SJCRH30 (cell line): ENCODE data around the gene TBC1D22A. TPM values are rescaled to one million over a fixed set of nuclear protein-coding genes. Genes with fewer than 3 reads are reported as not detected.

ENCODE experiments used
- DNase-seq, 2 experiments: peaks; one replicate each; pipeline ENCODE4 v3.0.0-alpha.2; 2015 to 2020
- H3K27ac ChIP-seq: fragments of 250-450 bp; sonication (Bioruptor Pico); 2 replicates; pipeline ENCODE4 v1.5.1; 2020; ENCODE audit warnings: mild to moderate bottlenecking, moderate library complexity
- H3K27me3 ChIP-seq: fragments of 250-450 bp; sonication (Bioruptor Pico); 2 replicates; pipeline ENCODE4 v1.5.1; 2020; ENCODE audit warnings: mild to moderate bottlenecking, moderate library complexity
- H3K36me3 ChIP-seq: fragments of 250-450 bp; sonication (Bioruptor Pico); 2 replicates; pipeline ENCODE4 v1.5.1; 2020; ENCODE audit warnings: mild to moderate bottlenecking, moderate library complexity
- H3K4me1 ChIP-seq: fragments of 250-450 bp; sonication (Bioruptor Pico); 2 replicates; pipeline ENCODE4 v1.5.1; 2020; ENCODE audit warnings: mild to moderate bottlenecking, moderate library complexity
- H3K4me3 ChIP-seq: fragments of 250-450 bp; sonication (Bioruptor Pico); 2 replicates; pipeline ENCODE4 v1.5.1; 2020; ENCODE audit warnings: mild to moderate bottlenecking, moderate library complexity
- H3K9me3 ChIP-seq: fragments of 250-450 bp; sonication (Bioruptor Pico); replicated peaks from 2 replicates; pipeline ENCODE4 v1.5.1; 2020; ENCODE audit warnings: mild to moderate bottlenecking, moderate library complexity
- total RNA-seq: library from RNA; depleted of rRNA; stranded (reverse); fragments of >200 nt; shearing (Covaris generic); gene quantifications from 2 replicates; pipeline ENCODE4 v1.2.3, GENCODE V29; 2014

Gene TBC1D22A
- total RNA-seq, 1 experiment from 2014 or later, result 8.9 TPM

- Histone ChIP-seq H3K4me3 (no peak overlapping the region), H3K4me1 (no peaks in the 10 kb centered on the region), H3K27ac (no peak overlapping the region), H3K36me3 (no peaks in the 10 kb centered on the region), H3K9me3 (no peaks in the 10 kb centered on the region), H3K27me3 (no peaks in the 10 kb centered on the region)
- DNase-seq, result no peak
Measured at GRCh38 chr22:47172771-47173534, 410.5 kb downstream of the TBC1D22A start.

- no peaks in the 10 kb centered on the region for H3K27me3 ChIP-seq
- H3K4me1 ChIP-seq, result no peaks in the 10 kb centered on the region
- no peaks in the 10 kb centered on the region for H3K9me3 ChIP-seq
- H3K27ac ChIP-seq, result no peak overlapping the region
- no peak overlapping the region for H3K4me3 ChIP-seq
- DNase-seq, result no peak
- H3K36me3 ChIP-seq, result no peaks in the 10 kb centered on the region
Measured at GRCh38 chr22:47173535-47174021, 411.1 kb downstream of the TBC1D22A start.

- no peak for DNase-seq
- Histone ChIP-seq H3K4me3 (no peak overlapping the region), H3K27me3 (no peaks in the 10 kb centered on the region), H3K4me1 (no peaks in the 10 kb centered on the region), H3K27ac (no peak overlapping the region), H3K9me3 (no peaks in the 10 kb centered on the region), H3K36me3 (no peaks in the 10 kb centered on the region)
Measured at GRCh38 chr22:47174096-47174495, 411.6 kb downstream of the TBC1D22A start.

- H3K36me3 ChIP-seq, result no peaks in the 10 kb centered on the region
- no peak overlapping the region for H3K4me3 ChIP-seq
- no peaks in the 10 kb centered on the region for H3K27me3 ChIP-seq
- H3K4me1 ChIP-seq, result no peaks in the 10 kb centered on the region
- DNase-seq, result no peak
- no peaks in the 10 kb centered on the region for H3K9me3 ChIP-seq
- no peak overlapping the region for H3K27ac ChIP-seq
Measured at GRCh38 chr22:47174671-47175112, 412.2 kb downstream of the TBC1D22A start.

- DNase-seq, result no peak
- no peaks in the 10 kb centered on the region for H3K36me3 ChIP-seq
- no peaks in the 10 kb centered on the region for H3K4me1 ChIP-seq
- no peak overlapping the region for H3K4me3 ChIP-seq
- no peaks in the 10 kb centered on the region for H3K9me3 ChIP-seq
- no peak overlapping the region for H3K27ac ChIP-seq
- H3K27me3 ChIP-seq, result no peaks in the 10 kb centered on the region
Measured at GRCh38 chr22:47175151-47176025, 412.9 kb downstream of the TBC1D22A start.

- Histone ChIP-seq H3K4me3 (no peak overlapping the region), H3K9me3 (no peaks in the 10 kb centered on the region), H3K27me3 (no peaks in the 10 kb centered on the region), H3K27ac (no peak overlapping the region), H3K4me1 (no peaks in the 10 kb centered on the region), H3K36me3 (no peaks in the 10 kb centered on the region)
- no peak for DNase-seq
Measured at GRCh38 chr22:47176026-47176389, 413.6 kb downstream of the TBC1D22A start.

GRCh38 chr22:47176573-47177333 is 414.3 kb downstream of the TBC1D22A start:
- Histone ChIP-seq H3K27ac (no peak overlapping the region), H3K4me3 (no peak overlapping the region), H3K27me3 (no peaks in the 10 kb centered on the region), H3K4me1 (no peaks in the 10 kb centered on the region), H3K36me3 (no peaks in the 10 kb centered on the region), H3K9me3 (no peaks in the 10 kb centered on the region)
- no peak for DNase-seq

GRCh38 chr22:47177334-47177815 is 414.9 kb downstream of the TBC1D22A start:
- Histone ChIP-seq H3K4me3 (no peak overlapping the region), H3K36me3 (no peaks in the 10 kb centered on the region), H3K9me3 (no peaks in the 10 kb centered on the region), H3K27me3 (no peaks in the 10 kb centered on the region), H3K27ac (no peak overlapping the region), H3K4me1 (no peaks in the 10 kb centered on the region)
- no peak for DNase-seq

GRCh38 chr22:47178339-47178738 is 415.9 kb downstream of the TBC1D22A start:
- no peak overlapping the region for H3K4me3 ChIP-seq
- no peaks in the 10 kb centered on the region for H3K4me1 ChIP-seq
- H3K27me3 ChIP-seq, result no peaks in the 10 kb centered on the region
- H3K36me3 ChIP-seq, result no peaks in the 10 kb centered on the region
- no peaks in the 10 kb centered on the region for H3K9me3 ChIP-seq
- DNase-seq, result no peak
- H3K27ac ChIP-seq, result no peak overlapping the region

GRCh38 chr22:47180796-47181195 is 418.3 kb downstream of the TBC1D22A start:
- Histone ChIP-seq H3K27ac (no peak overlapping the region), H3K4me3 (no peak overlapping the region), H3K27me3 (no peaks in the 10 kb centered on the region), H3K36me3 (no peaks in the 10 kb centered on the region), H3K4me1 (no peaks in the 10 kb centered on the region), H3K9me3 (no peaks in the 10 kb centered on the region)
- DNase-seq, result no peak

- Histone ChIP-seq H3K27me3 (no peaks in the 10 kb centered on the region), H3K9me3 (no peaks in the 10 kb centered on the region; the same call in 1 of the 2 replicates), H3K27ac (no peak overlapping the region), H3K4me3 (no peak overlapping the region), H3K36me3 (no peaks in the 10 kb centered on the region), H3K4me1 (no peaks in the 10 kb centered on the region)
- no peak for DNase-seq
Measured at GRCh38 chr22:47187176-47187957, 424.9 kb downstream of the TBC1D22A start.

- H3K36me3 ChIP-seq, result no peaks in the 10 kb centered on the region
- peak in 1 of 2 experiments; percentile 20 for DNase-seq
- no peaks in the 10 kb centered on the region; the same call in 1 of the 2 replicates for H3K9me3 ChIP-seq
- H3K4me1 ChIP-seq, result no peaks in the 10 kb centered on the region
- H3K27ac ChIP-seq, result no peak overlapping the region
- H3K4me3 ChIP-seq, result no peak overlapping the region
- no peaks in the 10 kb centered on the region for H3K27me3 ChIP-seq
Measured at GRCh38 chr22:47188261-47189055, 426.0 kb downstream of the TBC1D22A start.
